Forelimb muscle (tissue), 1 donor: ENCODE results near the gene MAML2. TPM values are rescaled to one million over a fixed set of nuclear protein-coding genes. Genes with fewer than 3 reads are reported as not detected.
"Not testable (repeated sequence)": the region's sequence is repeated elsewhere in the genome, so short reads cannot be mapped to it uniquely, and the experiment has no call there.

Experiments used
- DNase-seq: peaks from one replicate; pipeline ENCODE4 v3.0.0-alpha.2; 2013; ENCODE audit warnings: low read depth
- polyA plus RNA-seq: library from polyadenylated mRNA; unstranded; fragments of 120-200 nt; gene quantifications from one replicate; pipeline ENCODE4 v1.2.1, GENCODE V29; 2013; ENCODE audit not compliant: insufficient read length

MAML2 gene
- polyA plus RNA-seq, 1 donor = 4.4 TPM

DNA sequence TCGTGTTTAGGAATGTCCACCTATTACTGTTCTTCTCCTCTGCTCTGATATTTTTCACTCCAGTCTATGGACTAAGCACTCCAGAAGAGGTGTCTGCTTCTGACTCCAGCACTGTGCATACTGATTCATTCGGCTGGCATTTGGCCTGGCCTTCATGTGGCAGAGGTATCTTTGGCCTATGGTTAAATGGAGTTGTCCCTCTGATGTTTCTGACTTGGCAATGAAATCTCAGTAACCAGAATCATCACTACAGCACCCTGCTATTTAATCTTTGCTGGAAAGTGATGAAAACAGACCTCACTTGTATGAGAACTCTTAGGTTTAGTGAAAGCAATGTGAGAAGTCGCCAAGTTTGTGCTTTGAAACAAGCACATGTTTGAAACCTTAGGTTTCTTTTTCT is 155.2 kb downstream of the MAML2 start:
- DNase-seq = no peak

DNA sequence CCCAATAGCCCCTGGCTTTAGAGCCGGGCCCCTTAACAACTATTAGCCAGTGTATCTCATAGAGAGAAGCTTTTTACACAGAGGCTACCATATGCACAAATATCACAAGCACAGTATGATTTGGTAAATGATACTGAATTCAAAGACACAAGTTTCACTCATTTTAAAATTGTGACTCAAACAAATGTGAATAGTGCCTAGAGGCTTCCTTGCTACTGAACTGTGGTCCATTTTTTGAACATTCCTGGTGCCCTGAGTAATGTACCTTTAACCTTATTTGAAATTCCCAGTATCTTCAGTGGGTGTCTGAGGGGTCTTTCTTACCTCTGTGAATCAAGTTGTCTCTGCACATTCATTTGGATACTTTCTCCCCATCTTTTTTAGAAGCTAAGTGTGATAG is 156.2 kb downstream of the MAML2 start:
- no peak for DNase-seq

DNA sequence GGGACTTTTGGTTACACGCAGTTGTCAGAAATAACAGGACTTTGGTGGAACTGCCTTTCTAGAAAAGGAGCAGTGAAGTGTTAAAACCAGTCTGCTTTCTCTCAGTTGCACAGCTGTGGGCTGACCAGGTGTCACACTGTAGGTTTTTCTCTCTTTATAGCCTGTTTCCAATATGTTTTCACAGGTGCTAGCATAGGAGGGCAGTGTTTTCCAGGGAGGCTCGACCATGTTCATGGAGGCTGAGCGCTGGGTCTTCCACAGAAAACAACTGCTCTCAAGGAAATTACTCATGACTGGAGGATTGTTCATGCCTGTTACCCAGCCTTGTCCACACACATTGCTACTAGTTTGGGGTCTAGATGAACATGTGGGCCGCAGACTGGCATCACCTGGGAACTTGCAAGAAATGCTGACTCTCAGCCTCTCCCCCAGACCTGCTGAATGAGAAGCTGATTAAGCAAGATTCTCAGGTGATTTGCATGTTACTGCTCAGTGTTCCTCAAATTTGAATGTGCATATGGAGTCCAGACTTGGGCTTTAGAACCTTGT is 157.7 kb downstream of the MAML2 start:
- no peak for DNase-seq

DNA sequence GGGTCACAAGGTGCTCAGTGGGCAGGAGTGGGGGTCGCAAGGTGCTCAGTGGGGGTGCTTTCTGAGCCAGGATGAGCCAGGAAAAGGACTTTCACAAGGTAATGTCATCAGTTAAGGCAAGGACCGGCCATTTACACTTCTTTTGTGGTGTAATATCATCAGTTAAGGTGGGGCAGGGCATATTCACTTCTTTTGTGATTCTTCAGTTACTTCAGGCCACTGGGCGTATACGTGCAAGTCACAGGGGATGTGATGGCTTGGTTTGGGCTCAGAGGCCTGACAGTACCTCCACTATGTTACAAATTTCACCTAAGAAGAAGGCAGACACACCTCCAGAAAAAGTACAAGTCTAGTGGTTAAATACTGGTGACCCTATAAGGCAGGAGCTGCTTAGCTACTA is 162.1 kb downstream of the MAML2 start:
- not testable (repeated sequence) for DNase-seq

DNA sequence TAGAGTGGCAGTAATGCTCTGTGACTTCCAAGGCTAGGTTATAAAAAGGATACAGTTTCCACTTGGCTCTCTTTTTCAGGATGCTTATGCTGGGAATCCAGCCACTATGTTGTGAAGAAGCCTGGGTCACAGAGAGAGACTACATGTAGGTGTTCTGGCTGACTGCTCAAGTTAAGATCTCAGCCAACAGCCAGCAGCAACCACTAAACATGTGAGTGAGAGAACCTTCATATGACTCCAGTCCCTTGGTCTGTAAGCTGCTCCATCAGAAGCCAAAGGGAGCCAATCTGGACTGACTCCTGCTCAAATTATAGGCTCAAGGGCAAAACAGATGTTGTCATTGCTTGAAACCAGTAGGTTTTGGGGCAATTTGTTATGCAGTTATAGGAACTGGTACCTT is 162.7 kb downstream of the MAML2 start:
- no peak for DNase-seq

DNA sequence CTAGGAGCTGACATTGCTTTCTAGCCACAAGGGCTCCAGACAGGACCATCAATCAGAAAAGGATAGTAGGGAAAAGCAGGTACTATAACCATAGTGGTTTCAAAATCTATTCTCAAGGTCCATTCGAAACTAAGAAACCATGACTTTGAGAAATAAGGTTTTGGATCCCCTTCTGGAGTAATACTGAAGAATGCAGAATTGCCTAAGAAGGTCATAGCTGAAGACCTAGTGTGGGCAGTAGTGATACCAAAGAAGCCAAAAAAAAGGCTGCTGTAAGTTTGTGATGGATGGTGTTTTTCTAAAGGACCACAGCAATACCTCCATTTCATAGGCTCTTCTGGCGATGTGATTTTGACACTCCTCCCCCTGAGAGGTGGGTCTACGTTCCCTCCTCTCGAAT is 163.1 kb downstream of the MAML2 start:
- no peak for DNase-seq

DNA sequence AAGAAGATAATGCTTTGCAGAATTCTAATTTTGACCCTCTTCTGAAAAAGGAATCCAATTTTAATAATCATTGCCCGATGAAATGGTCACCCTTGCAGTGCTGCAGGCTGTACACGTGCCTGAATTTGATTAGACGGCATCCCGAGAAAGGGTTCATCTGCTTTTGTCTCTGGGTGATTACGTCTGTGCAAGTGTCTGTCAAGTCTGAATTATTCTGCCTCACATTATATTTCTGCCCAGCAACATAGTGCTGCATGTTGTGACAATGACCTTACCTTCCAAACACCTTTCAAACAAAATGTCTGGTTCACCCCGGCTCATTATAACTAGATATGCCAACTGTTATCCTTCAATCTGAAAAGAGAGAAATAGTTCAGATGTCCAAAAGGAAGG is 164.1 kb downstream of the MAML2 start:
- DNase-seq = no peak

DNA sequence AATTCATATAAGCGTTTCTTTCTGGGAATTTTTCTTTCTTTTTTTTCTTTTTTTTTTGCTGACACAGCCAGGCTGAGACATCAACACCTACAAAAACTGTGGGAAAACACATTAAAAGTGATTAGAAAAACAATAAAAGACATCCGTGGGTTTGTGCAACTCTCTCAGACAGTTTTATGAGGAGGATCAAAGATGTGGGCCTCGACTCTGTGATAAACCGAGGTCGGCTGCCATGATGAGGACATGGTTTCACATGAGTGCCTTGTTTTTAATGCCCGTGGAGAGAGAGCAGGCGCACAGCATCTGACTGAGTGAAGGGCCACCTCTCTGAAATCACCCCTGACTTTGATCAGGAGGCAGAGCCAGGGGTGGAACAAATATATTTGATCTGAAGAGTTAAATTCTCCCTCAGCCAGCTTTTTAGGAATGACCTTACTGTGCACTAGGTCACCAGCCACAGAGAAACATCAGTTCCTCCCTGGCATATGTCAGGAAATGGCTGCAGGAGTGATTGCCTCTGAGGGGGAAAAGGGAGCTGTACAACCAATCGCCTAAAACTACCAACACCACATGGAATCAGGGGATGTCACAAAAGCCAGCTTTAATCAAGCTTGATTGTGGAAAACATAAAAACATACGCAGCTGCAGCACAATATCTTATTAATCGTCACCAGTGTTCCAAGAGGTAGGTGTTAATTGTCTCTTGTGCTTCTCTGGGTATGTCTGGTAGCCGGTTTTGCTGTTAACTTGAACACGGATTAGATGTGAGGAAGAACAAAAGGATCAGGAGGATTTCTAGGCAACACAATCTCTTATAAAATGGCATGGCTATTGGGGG is 164.7 kb downstream of the MAML2 start:
- DNase-seq = no peak

DNA sequence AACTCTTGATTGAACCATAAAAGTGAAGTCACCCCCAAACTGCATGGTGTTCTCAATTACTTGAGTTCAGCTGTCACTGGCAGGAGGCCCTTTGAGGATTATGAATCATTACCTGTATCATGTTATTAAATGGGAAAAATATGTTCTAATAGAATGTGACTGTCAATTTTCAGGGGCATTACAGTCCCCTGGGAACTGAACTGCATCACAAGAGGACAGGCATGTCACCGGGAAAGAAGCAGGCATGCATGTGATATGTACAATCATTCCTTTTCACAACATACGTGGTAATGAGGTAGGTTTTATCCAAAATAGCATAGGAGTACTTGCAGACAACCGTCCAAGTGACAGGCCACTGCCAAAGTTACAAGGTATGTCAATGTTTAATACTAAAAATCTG is 165.8 kb downstream of the MAML2 start:
- DNase-seq = no peak

DNA sequence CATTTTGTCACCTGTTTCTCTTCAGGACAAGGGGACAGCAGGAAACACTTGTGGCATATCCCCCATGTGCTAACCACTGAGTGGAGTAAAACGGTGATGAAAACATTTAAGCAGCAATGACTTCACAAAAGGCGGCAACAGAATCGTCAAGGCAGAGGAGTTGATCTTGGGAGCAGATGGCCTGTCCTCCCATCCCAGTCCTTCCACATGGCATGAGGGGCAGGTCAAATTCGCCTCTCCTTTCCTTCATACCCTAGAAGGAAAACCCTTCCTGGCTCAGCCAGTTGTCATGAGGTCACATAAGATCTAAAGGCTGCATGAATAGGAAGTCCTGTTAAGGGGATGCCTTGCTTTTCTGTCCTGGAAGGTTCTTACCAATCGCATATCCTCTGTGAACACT is 169.1 kb downstream of the MAML2 start:
- DNase-seq = no peak

DNA sequence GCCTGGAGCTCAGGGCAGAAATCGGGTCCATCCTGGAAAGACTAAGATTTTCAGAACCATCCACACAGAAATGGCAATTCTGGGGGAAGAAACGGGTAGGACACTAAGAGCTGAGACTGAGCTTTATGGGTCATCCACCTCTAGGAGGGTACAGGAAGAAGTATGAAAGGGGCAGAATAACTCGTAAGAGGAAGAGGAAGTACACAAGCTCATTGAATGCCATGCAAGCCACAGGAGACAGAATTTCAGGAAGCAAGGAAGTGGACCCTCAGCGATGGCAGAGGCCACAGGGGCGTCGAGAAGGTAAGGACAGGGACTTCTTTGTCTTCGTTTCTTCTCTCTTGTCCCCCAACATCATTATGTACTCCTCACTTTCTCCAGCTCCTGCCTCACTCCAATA is 169.6 kb downstream of the MAML2 start:
- DNase-seq = no peak

DNA sequence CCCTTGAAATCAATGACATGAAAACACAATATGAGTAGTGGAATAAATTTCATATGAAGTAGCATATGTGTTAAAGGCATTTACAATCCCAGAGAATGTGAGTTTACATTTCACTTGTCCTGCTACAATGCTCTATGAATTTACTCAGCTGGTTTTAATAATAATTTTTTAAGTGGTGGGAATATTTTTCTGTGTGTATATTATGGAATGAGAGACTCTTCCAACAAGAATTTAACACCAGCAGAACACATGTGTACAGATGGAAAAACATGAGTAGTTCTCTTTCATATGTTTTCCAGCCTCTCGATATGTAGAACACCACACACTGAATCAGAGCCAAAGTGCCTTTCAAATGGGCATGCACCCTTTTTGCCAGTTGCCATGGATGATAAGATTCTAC is 170.4 kb downstream of the MAML2 start:
- no peak for DNase-seq

DNA sequence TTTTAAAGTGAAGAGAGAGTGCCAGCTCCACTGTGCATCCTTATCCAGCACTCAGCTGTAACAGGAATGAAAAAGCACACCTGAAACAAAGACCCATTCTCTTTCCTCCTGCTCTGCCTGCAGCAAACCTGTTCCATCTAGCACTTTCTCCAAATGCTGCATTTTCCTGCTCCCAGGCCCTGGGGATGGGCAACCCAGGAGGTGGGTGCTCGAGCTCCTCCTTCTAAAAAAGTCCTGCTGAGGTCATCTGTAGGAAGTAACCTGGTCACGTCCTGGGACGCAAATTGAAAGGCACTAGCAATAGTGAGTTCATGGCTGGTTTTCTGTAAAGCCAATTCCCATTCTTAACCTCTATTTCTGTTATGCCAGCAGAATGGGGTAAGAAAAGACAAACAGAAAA is 173.7 kb downstream of the MAML2 start:
- DNase-seq = no peak

DNA sequence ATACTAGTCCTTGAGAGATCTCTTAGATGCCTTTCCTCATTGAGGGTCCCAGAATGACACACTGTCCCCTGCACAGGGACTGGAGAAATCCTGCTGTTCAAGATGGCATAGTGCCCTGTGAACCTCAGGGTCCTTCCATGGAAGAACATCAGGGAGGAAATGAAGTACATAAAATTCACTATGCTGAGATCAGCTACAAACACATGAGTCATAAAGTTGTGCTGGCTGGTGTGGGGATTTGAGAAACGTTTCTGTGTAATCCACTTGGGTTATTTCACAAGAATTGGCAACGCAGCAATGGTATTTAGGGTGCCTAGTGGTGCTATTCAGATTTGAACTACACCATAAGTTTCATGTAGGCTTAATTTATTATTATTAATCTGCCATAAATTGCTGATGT is 174.4 kb downstream of the MAML2 start:
- DNase-seq = no peak

DNA sequence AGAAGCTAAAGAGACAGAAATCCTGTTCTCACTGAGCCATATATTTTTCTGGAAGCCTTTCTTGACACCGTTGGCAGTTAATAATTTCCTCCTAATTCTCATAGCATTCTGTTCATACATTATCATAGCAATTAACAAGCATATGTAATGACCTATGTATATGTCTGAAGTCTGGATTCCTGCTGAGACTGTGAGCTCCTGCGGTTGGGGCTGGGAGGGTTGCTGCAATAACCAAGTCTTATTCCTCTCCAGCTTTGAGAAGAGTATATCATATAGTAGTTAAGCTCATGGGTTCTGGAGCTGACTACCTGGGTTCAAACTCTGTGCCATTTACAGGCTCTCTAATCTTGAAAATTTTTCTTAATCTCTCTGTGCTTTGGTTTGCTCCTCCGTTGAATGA is 175.2 kb downstream of the MAML2 start:
- no peak for DNase-seq

DNA sequence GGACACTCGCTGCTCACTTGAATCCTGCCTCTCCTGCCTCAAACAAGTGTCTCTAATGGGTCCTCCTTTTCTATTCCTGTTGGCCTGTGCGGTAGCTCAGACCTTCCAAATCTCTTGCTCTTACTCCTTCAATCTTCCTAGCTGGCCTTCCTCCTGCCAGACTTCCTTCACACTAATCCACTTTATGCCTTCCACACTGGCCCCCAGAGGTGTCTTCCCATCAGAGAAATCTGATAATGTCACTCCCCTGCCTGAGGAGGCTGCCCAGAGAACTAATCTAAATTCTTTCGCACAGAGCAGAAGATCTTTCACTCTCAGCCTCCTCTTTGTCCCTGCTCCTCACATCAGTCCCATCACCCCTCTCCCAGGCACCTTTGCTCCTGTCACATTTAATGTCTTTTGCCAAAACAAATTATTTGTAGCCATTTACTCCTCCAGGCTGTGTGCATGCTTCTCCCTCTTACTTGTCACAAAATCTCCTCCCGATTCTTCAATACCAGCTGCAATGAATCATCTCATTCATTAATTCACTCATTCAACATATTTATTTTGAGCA is 175.7 kb downstream of the MAML2 start:
- DNase-seq = no peak

DNA sequence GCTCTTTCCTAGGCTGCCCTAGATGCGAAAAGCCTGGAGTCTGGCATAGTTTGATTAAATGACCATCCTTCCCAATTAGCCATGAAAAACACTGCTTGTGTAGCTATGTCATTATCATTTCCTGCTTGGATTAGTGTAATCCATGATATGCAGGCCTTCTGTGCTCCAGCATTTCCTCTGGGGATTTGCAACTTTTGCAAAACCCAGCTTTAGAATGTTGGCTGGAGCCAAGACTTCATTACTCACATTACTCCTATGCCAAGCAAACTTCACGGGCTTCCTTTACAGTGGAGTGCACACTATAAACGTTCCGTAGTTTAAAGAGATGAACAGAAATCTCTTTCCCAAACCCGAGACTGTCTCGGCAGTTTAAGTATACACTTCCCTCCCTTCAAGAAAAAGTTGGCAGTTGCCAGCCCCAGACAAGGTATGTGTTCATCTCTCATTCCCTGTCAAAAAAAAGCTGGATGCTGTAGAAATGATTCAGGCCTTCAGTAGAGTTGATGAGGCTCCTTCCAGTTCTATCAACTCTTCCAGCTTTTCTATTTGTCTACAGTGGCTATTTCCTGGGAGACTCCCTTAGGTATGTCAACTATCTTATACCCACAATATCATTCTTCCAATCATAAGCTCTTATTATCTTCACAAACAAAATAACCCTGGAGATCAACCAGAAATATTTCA is 180.0 kb downstream of the MAML2 start:
- DNase-seq = peak; percentile 49

DNA sequence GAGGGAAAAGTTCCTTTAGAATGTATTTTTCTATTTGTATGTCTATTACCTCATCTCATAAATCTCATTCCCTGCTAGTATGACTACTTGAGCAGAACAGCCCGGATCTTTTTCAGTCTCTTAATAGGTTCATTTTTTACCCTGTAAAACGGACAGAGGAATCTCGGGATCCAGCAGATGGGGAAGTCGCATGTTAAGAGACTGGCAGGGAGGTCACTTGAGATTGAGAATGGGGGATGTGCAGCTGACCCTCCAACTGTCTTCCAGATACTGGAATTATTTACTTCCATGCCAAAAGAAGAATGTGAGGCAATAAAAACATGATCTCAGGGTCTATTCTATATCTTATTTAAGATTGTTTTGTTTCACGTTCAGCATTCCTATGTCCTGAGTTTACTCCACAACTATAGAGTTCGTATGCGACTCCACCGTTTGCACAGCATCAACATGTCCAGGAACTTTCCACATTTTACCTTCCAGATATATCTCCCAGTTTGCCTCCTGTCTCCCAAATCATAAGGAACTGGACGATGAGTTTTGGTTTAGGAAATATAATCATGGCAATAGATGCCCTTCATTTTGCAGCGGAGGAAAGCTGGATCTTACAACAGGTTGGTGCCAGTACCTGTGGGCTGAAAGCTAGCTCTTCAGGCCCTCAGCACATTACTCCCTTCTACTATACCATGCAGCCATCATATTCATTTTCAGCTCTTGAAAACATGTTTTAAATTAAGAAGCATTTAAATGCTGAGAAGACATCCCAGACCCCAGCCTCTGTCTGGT is 181.5 kb downstream of the MAML2 start:
- no peak for DNase-seq

DNA sequence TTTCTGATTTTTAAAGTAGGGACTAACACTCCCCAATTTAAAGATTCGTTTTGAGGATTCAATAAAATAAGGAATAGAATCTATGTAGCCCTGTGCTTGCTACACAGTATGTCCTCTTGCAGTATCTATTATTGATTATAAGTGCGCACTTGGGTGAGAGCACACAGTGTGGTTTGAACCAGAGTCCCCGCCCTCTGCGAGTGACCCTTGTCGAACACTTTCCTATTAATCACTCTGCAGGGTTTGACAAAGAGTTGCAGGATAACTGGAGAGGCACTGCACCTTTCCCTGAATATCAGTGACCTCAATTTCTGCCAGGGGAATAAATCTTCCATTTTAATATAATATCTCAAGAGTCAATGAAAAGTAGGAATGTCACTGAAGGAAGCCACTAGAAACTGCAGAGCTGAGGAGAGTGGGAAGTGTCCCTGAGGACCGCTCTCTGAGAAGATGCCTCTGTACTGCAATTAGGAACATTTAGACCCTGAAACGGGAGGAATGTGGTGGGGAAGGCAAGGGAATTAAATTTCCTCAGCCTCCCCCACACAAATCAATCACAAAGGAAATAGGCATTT is 182.2 kb downstream of the MAML2 start:
- DNase-seq = no peak

DNA sequence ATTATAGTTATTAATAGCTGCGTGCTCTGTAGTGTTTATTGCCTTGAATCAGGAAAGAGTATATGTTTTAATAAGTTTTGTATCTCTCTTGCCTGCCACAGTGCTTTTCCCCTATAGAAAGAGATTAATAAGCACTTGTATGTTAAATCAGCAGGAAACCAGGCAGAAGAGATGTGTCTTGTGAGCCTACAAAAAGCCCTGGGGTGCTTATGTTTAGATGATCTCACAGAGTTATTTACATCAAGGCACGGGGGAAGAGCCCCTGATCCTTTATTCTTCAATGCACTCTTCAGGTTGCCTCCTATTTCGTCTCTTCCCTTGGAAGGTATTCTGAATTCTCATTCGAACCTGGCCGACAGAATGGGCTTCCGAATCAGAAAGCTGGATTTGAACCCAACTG is 183.0 kb downstream of the MAML2 start:
- DNase-seq = no peak

DNA sequence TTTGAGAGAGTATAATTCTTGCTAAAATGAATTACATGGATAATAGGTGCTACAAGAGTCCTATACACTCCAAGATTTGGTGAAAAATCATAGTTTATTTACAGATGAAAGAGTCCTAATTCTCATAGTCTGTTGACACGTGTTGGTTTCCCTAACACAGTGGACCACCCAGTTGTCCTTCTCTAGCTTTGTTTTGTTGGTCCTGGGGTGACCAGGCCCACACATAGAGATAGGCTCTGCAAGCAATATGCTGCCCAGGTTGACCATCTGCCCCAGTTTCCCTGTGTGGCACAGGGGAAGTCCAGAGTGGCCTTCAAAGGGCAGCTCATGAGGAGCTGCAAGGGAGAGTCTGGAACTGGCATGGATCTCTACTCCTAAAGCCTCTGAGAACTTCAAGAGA is 184.9 kb downstream of the MAML2 start:
- no peak for DNase-seq

DNA sequence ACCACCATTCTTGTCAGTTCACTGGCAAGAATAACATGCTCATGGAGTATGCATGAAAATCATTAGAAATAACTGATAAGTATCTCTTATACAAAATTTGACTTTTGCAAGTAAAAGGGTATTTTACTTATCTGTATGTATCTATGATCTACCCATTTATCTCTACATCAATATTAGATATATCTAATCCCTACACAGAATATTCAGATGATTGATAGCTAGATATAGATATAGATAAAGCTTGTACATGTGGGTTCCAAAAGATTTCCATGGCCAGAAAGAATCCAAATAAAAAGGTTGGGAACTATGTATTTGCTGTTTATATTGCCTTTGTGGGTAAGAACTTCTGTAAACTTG is 185.5 kb downstream of the MAML2 start:
- DNase-seq = no peak
